Islet of Langerhans (tissue), 1 donor: ENCODE data around the gene ADIPOR1.

Experiments used
- FAIRE-seq: peaks from one replicate; lab custom pipeline; 2011; peaks lifted over from hg19 to GRCh38; lab: Jason Lieb, UNC

ADIPOR1 gene

GRCh38 chr1:202968895-202969295 is 10.8 kb upstream of the ADIPOR1 start:
- no peak for FAIRE-seq

- no peak for FAIRE-seq
These were observed 10.2 kb upstream of the ADIPOR1 start for GRCh38 chr1:202968351-202968750.

GRCh38 chr1:202967684-202968281 is 9.7 kb upstream of the ADIPOR1 start:
- FAIRE-seq = no peak

GRCh38 chr1:202966006-202966898 is 8.1 kb upstream of the ADIPOR1 start:
- FAIRE-seq = no peak

GRCh38 chr1:202965422-202965821 is 7.3 kb upstream of the ADIPOR1 start:
- no peak for FAIRE-seq

- no peak for FAIRE-seq
These were observed 6.8 kb upstream of the ADIPOR1 start for GRCh38 chr1:202964791-202965410.

GRCh38 chr1:202961220-202961880 is 3.2 kb upstream of the ADIPOR1 start:
- no peak for FAIRE-seq

- no peak for FAIRE-seq
These were observed 1.1 kb upstream of the ADIPOR1 start for GRCh38 chr1:202959276-202959620.

GRCh38 chr1:202958544-202959275 is 598 bp upstream of the ADIPOR1 start:
- FAIRE-seq = no peak

GRCh38 chr1:202956969-202957368 is 1.1 kb downstream of the ADIPOR1 start:
- FAIRE-seq = no peak

- no peak for FAIRE-seq
These were observed 3.9 kb downstream of the ADIPOR1 start for GRCh38 chr1:202954057-202954745.

- FAIRE-seq = no peak
These were observed 4.7 kb downstream of the ADIPOR1 start for GRCh38 chr1:202953392-202953791.

GRCh38 chr1:202952818-202953217 is 5.3 kb downstream of the ADIPOR1 start:
- FAIRE-seq = no peak

- FAIRE-seq = no peak
These were observed 6.0 kb downstream of the ADIPOR1 start for GRCh38 chr1:202952099-202952498.

- no peak for FAIRE-seq
These were observed 6.7 kb downstream of the ADIPOR1 start for GRCh38 chr1:202951437-202951836.

GRCh38 chr1:202945483-202945882 is 12.6 kb downstream of the ADIPOR1 start:
- no peak for FAIRE-seq

- FAIRE-seq = no peak
These were observed 13.6 kb downstream of the ADIPOR1 start for GRCh38 chr1:202944438-202944921.

GRCh38 chr1:202942426-202942825 is 15.7 kb downstream of the ADIPOR1 start:
- FAIRE-seq = no peak

GRCh38 chr1:202941372-202941771 is 16.7 kb downstream of the ADIPOR1 start:
- FAIRE-seq = no peak

GRCh38 chr1:202940561-202940960 is 17.6 kb downstream of the ADIPOR1 start:
- FAIRE-seq = no peak

- FAIRE-seq = no peak
These were observed 19.7 kb downstream of the ADIPOR1 start for GRCh38 chr1:202938287-202938925.
